ENCODE results near the gene PSMD14.
"Not testable (repeated sequence)": the region's sequence is repeated elsewhere in the genome, so short reads cannot be mapped to it uniquely, and the experiment has no call there.

PSMD14 gene

GRCh38 chr2:161337247-161337646 is 29.0 kb downstream of the PSMD14 start:
- no peak for DNase-seq (ENCODE audit: low read depth)

GRCh38 chr2:161339532-161339931 is 31.3 kb downstream of the PSMD14 start:
- not testable (repeated sequence) for DNase-seq (ENCODE audit: low read depth)

- not testable (repeated sequence) for DNase-seq (ENCODE audit: low read depth)
Measured at GRCh38 chr2:161340930-161341413, 32.7 kb downstream of the PSMD14 start.

- DNase-seq (ENCODE audit: low read depth): no peak
Measured at GRCh38 chr2:161343235-161343634, 35.0 kb downstream of the PSMD14 start.

- no peak for DNase-seq (ENCODE audit: low read depth)
Measured at GRCh38 chr2:161344692-161345091, 36.5 kb downstream of the PSMD14 start.

GRCh38 chr2:161351678-161352077 is 43.5 kb downstream of the PSMD14 start:
- no peak for DNase-seq (ENCODE audit: low read depth)

- no peak for DNase-seq (ENCODE audit: low read depth)
Measured at GRCh38 chr2:161352719-161353118, 44.5 kb downstream of the PSMD14 start.

- DNase-seq (ENCODE audit: low read depth): no peak
Measured at GRCh38 chr2:161353543-161353942, 45.3 kb downstream of the PSMD14 start.

- DNase-seq (ENCODE audit: low read depth): no peak
Measured at GRCh38 chr2:161354106-161354505, 45.9 kb downstream of the PSMD14 start.

- DNase-seq (ENCODE audit: low read depth): no peak
Measured at GRCh38 chr2:161355106-161355505, 46.9 kb downstream of the PSMD14 start.

GRCh38 chr2:161355983-161356382 is 47.8 kb downstream of the PSMD14 start:
- DNase-seq (ENCODE audit: low read depth): no peak

- no peak for DNase-seq (ENCODE audit: low read depth)
Measured at GRCh38 chr2:161357097-161357496, 48.9 kb downstream of the PSMD14 start.

- no peak for DNase-seq (ENCODE audit: low read depth)
Measured at GRCh38 chr2:161358838-161359237, 50.6 kb downstream of the PSMD14 start.

GRCh38 chr2:161360095-161360654 is 52.0 kb downstream of the PSMD14 start:
- not testable (repeated sequence) for DNase-seq (ENCODE audit: low read depth)

GRCh38 chr2:161362568-161363166 is 54.4 kb downstream of the PSMD14 start:
- no peak for DNase-seq (ENCODE audit: low read depth)

GRCh38 chr2:161367675-161368074 is 59.5 kb downstream of the PSMD14 start:
- no peak for DNase-seq (ENCODE audit: low read depth)

GRCh38 chr2:161369311-161369710 is 61.1 kb downstream of the PSMD14 start:
- DNase-seq (ENCODE audit: low read depth): no peak

GRCh38 chr2:161370981-161371380 is 62.8 kb downstream of the PSMD14 start:
- DNase-seq (ENCODE audit: low read depth): no peak

- DNase-seq (ENCODE audit: low read depth): no peak
Measured at GRCh38 chr2:161371869-161372268, 63.6 kb downstream of the PSMD14 start.

GRCh38 chr2:161373942-161374341 is 65.7 kb downstream of the PSMD14 start:
- DNase-seq (ENCODE audit: low read depth): no peak

- no peak for DNase-seq (ENCODE audit: low read depth)
Measured at GRCh38 chr2:161374446-161374845, 66.2 kb downstream of the PSMD14 start.

GRCh38 chr2:161379740-161380139 is 71.5 kb downstream of the PSMD14 start:
- no peak for DNase-seq (ENCODE audit: low read depth)

- DNase-seq (ENCODE audit: low read depth): no peak
Measured at GRCh38 chr2:161381546-161381945, 73.3 kb downstream of the PSMD14 start.

- no peak for DNase-seq (ENCODE audit: low read depth)
Measured at GRCh38 chr2:161382747-161383146, 74.5 kb downstream of the PSMD14 start.

Measured in activated T-cell treated with anti-CD3 and anti-CD28 coated beads for 48 hours (primary cell).